Type B pancreatic cell (in vitro differentiated cells): ENCODE results near the gene WIZ. TPM values are rescaled to one million over a fixed set of nuclear protein-coding genes. Genes with fewer than 3 reads are reported as not detected.

Source experiments
- DNase-seq: peaks from one replicate; pipeline ENCODE4 v3.0.0; 2021; ENCODE audit warnings: mixed read lengths; ENCODE audit not compliant: unreplicated experiment; ENCODE audit errors: extremely low spot score
- H3K27ac Mint-ChIP-seq: 2 replicates; pipeline ENCODE4 v1.8.0; 2021; ENCODE audit warnings: mild to moderate bottlenecking, mixed read lengths
- H3K27me3 Mint-ChIP-seq: 2 replicates; pipeline ENCODE4 v1.8.0; 2021; ENCODE audit warnings: mixed read lengths
- H3K36me3 Mint-ChIP-seq: 2 replicates; pipeline ENCODE4 v1.8.0; 2021; ENCODE audit warnings: mixed read lengths
- H3K4me1 Mint-ChIP-seq: one replicate; pipeline ENCODE4 v1.8.0; 2021; ENCODE audit warnings: mixed read lengths; ENCODE audit not compliant: unreplicated experiment
- H3K4me3 Mint-ChIP-seq: 2 replicates; pipeline ENCODE4 v1.8.0; 2021; ENCODE audit warnings: mild to moderate bottlenecking, mixed read lengths
- H3K9me3 Mint-ChIP-seq: 2 replicates; pipeline ENCODE4 v1.8.0; 2021; ENCODE audit warnings: mixed read lengths
- long read RNA-seq: library from polyadenylated mRNA; unstranded; transcript quantifications from one replicate; pipeline ENCODE4 v2.0.0, GENCODE V29; 2020
- total RNA-seq: library from RNA; stranded (reverse); gene quantifications from 2 replicates; pipeline ENCODE4 v1.2.1, GENCODE V29; 2021; ENCODE audit warnings: low replicate concordance
- TF ChIP-seq, protein P1 (sequence below): fragments of 200-600 bp; sonication (generic); conservative IDR thresholded peaks from 2 replicates; pipeline ENCODE4 v1.5.0; 2021; ENCODE audit warnings: antibody characterized with exemption, mild to moderate bottlenecking

The WIZ gene
- 37.3 and 45.8 TPM in 2 replicates for total RNA-seq
- long read RNA-seq, partial matches to known transcripts, result 2 of 2 reads
- long read RNA-seq, other reads (novel, unspliced or antisense), result 0 of 2 reads

- Mint-ChIP-seq H3K36me3 (no peaks in the 10 kb centered on the region), H3K9me3 (peaks cover 6% of the 10 kb centered on the region), H3K27me3 (peaks cover 28% of the 10 kb centered on the region), H3K4me3 (peak within 1 kb of the TSS; percentile 95), H3K27ac (peak within 1 kb of the TSS; percentile 88), H3K4me1 (peaks cover 13% of the 10 kb centered on the region)
- TF ChIP-seq, protein P1, sequence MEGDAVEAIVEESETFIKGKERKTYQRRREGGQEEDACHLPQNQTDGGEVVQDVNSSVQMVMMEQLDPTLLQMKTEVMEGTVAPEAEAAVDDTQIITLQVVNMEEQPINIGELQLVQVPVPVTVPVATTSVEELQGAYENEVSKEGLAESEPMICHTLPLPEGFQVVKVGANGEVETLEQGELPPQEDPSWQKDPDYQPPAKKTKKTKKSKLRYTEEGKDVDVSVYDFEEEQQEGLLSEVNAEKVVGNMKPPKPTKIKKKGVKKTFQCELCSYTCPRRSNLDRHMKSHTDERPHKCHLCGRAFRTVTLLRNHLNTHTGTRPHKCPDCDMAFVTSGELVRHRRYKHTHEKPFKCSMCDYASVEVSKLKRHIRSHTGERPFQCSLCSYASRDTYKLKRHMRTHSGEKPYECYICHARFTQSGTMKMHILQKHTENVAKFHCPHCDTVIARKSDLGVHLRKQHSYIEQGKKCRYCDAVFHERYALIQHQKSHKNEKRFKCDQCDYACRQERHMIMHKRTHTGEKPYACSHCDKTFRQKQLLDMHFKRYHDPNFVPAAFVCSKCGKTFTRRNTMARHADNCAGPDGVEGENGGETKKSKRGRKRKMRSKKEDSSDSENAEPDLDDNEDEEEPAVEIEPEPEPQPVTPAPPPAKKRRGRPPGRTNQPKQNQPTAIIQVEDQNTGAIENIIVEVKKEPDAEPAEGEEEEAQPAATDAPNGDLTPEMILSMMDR, result no peak
- DNase-seq, result peak; percentile 86
Measured at GRCh38 chr19:15449620-15450527, at the start of gene WIZ. Gene WIZ (minus strand): TSS chr19:15449956. CDS start chr19:15448307, 1,649 bp downstream.

GRCh38 chr19:15498910-15499309, 49.2 kb upstream of the WIZ start:
- Mint-ChIP-seq H3K36me3 (no peaks in the 10 kb centered on the region), H3K4me3 (no peak overlapping the region), H3K4me1 (no peaks in the 10 kb centered on the region), H3K27me3 (no peaks in the 10 kb centered on the region), H3K9me3 (no peaks in the 10 kb centered on the region), H3K27ac (no peak overlapping the region)
- no peak for DNase-seq
- TF ChIP-seq, protein P1, result no peak

DNA sequence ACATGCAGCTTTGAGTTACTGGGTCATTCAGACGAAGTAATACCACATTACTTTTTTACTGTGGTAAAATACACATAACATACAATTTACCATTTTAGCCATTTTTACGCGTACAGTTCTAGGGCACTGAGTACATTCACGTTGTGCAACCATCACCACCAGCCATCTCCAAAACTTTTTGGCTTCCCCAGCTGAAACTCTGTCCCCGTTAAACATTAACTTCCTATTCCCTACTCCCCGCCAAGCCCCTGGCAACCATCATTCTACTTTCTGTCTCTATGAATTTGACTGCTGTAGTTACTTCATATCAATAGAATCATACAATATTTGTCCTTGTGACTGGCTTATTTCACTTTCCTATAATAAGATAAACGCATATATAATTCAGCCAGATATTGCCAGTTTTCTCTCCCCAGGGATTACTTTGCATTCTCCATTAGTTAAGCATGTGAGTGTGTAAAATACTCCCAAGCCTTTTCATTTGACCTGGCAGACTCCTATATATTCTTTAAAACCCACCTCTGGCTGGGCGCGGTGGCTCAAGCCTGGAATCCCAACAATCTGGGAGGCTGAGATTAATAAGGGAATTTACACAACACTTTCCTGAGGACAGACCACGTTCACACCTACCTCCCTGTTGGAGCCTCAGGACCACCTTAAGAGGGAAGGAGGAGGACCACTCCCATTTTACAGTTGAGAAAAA, 48.6 kb upstream of the WIZ start:
- DNase-seq, result no peak
- H3K36me3 Mint-ChIP-seq, result no peaks in the 10 kb centered on the region
- no peaks in the 10 kb centered on the region for H3K9me3 Mint-ChIP-seq

DNA sequence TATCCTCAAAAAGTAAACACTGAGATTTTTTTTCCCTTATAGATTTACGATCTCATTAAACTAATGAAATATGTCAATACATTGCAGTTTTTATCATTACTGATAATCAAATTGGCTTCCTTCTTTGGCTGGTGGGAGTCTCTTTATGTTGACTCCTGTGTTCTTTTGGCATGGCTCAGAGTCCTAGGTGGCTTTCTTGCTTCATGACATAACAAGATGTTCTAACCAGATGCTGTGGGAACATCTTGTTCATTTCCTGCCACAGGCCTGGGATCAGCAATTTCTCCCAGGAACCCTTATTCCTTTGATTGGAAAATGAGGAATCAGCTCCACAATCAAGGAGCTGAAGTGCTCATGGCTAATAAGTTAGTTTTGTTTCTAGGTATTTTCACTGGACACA, 45.4 kb upstream of the WIZ start:
- no peaks in the 10 kb centered on the region for H3K4me1 Mint-ChIP-seq
- H3K27ac Mint-ChIP-seq, result no peak overlapping the region
- no peaks in the 10 kb centered on the region for H3K9me3 Mint-ChIP-seq
- no peak overlapping the region for H3K4me3 Mint-ChIP-seq
- H3K27me3 Mint-ChIP-seq, result no peaks in the 10 kb centered on the region
- no peaks in the 10 kb centered on the region for H3K36me3 Mint-ChIP-seq
- TF ChIP-seq, protein P1, result no peak
- no peak for DNase-seq

More for the DNA sequence above, 48.6 kb upstream of the WIZ start:
- Mint-ChIP-seq H3K4me3 (no peak overlapping the region), H3K27me3 (no peaks in the 10 kb centered on the region), H3K27ac (no peak overlapping the region), H3K4me1 (no peaks in the 10 kb centered on the region)
- TF ChIP-seq, protein P1, result no peak

DNA sequence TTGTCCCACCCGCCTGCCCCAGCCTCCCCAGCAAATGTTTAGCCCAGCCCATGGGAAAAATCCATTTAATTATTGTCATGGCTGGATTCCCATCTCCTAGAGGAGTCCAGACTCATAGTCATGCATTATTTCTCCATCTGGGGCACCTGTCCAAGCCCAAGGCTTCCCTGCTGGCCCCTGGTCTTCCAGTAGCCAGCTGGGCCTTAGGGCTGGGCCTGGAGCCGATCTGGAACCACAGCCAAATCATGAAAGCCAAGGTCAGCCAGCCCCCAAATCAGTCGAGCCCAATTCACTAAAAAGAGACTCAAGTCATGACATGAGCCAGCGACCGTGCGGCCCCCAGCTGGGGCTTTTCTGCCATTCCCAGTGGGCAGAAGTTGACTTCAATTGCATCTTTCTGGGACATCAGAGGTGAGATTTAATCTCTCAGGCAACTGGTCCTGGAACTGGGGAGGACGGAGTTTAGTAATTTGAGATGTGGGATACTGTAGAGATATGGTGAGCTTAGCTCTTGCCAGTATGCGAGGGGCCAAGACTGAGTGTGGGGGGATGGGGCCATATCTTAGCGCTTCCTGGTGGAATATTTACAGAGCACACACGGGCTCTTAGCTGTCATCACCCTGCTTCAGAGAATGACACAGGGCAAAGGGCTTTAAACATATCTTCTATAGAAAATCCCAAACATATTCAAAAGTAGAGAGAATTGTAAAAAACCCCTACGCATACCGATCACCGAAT, 38.9 kb upstream of the WIZ start:
- H3K4me1 Mint-ChIP-seq, result no peaks in the 10 kb centered on the region
- no peak overlapping the region for H3K4me3 Mint-ChIP-seq
- TF ChIP-seq, protein P1, result no peak
- H3K27me3 Mint-ChIP-seq, result no peaks in the 10 kb centered on the region
- H3K9me3 Mint-ChIP-seq, result no peaks in the 10 kb centered on the region
- H3K36me3 Mint-ChIP-seq, result no peaks in the 10 kb centered on the region
- DNase-seq, result no peak
- H3K27ac Mint-ChIP-seq, result no peak overlapping the region
